LNCAP (cell line): ENCODE measurements around the gene DOCK4.

ENCODE experiments used
- CTCF ChIP-seq: fragments of 450-650 bp; IDR thresholded peaks from 2 replicates; pipeline ENCODE4 v1.5.1; 2017; ENCODE audit warnings: mild to moderate bottlenecking

The DOCK4 gene

GRCh38 chr7:111911166-111911961 is 294.8 kb downstream of the DOCK4 start:
- TF ChIP-seq CTCF, result no peak

- no peak for TF ChIP-seq CTCF
Observed at GRCh38 chr7:111910656-111911055, 295.5 kb downstream of the DOCK4 start.

- TF ChIP-seq CTCF, result no peak
Observed at GRCh38 chr7:111903797-111904196, 302.4 kb downstream of the DOCK4 start.

DNA sequence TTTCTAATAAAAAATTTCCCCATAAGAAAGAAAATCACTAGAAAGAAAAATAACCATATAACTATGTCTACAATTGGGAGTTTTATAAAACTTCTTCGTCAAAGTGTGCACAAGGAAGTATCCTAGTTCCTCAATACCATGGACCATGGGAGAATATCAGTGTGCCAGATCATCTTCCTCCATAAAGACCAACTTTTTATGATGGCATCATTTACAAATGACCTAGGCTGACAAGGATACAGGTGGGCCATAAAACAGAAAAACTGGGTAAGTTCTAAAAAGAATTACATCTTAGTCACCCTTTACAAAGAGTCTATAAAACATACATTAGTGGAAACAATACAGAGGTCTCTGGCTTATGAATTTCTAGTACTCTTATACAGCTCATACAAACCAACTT is 303.2 kb downstream of the DOCK4 start:
- no peak for TF ChIP-seq CTCF

- no peak for TF ChIP-seq CTCF
Observed at GRCh38 chr7:111900283-111900682, 305.9 kb downstream of the DOCK4 start.

GRCh38 chr7:111895049-111895448 is 311.1 kb downstream of the DOCK4 start:
- TF ChIP-seq CTCF, result no peak

- no peak for TF ChIP-seq CTCF
Observed at GRCh38 chr7:111894518-111894917, 311.7 kb downstream of the DOCK4 start.

DNA sequence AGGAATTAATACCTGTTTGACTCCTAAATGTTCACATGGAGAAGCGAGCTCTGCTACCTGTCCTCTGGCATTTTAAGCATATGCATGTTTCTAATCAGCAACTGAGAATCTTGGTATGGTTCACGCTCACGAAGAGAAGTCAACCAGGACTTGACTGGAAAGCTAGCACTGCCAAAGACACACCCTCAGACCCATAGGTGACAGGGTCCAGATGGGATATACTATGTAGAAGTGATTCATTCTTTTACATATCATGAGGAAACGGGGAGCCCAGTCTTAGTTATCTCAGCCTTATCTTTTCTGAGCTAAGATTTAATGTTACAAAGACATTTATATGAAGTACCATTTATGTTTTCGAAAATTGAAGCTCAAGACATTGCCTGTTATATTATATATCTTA is 313.0 kb downstream of the DOCK4 start:
- TF ChIP-seq CTCF, result no peak
